GM23338 (cell line): ENCODE results near the gene ZNF697. TPM values are rescaled to one million over a fixed set of nuclear protein-coding genes. Genes with fewer than 3 reads are reported as not detected.

ENCODE experiments used
- ATAC-seq: fragments of 200-7000 bp; cut with Tn5 transposase; 3 replicates; pipeline ENCODE4 v1.9.1; 2020
- DNase-seq: peaks from one replicate; pipeline ENCODE4 v3.0.0-alpha.2; 2015; ENCODE audit warnings: low spot score
- H2AFZ ChIP-seq: fragments of 200-600 bp; sonication (generic); 2 replicates; pipeline ENCODE4 v1.8.0; 2016; ENCODE audit warnings: antibody characterized with exemption, mild to moderate bottlenecking, moderate library complexity
- H3F3A ChIP-seq: fragments of 200-600 bp; sonication (generic); replicated peaks from 2 replicates; pipeline ENCODE4 v1.8.0; 2017; ENCODE audit warnings: antibody characterized with exemption, mixed run types, low read depth
- H3K27ac ChIP-seq: fragments of 200-600 bp; sonication (generic); 2 replicates; pipeline ENCODE4 v1.6.1; 2016; ENCODE audit warnings: low read depth
- H3K27me3 ChIP-seq: fragments of 200-600 bp; sonication (generic); 2 replicates; pipeline ENCODE4 v1.8.0; 2016; ENCODE audit warnings: mild to moderate bottlenecking, mixed run types, moderate library complexity; ENCODE audit not compliant: insufficient read depth
- H3K36me3 ChIP-seq: fragments of 200-600 bp; sonication (generic); 2 replicates; pipeline ENCODE4 v1.8.0; 2016; ENCODE audit warnings: mild to moderate bottlenecking; ENCODE audit not compliant: insufficient read depth
- H3K4me1 ChIP-seq: fragments of 200-600 bp; sonication (generic); 2 replicates; pipeline ENCODE4 v1.8.0; 2016; ENCODE audit warnings: mild to moderate bottlenecking, moderate library complexity; ENCODE audit not compliant: insufficient read depth
- H3K4me2 ChIP-seq: fragments of 200-600 bp; sonication (generic); 2 replicates; pipeline ENCODE4 v1.7.1; 2017; ENCODE audit warnings: mixed run types
- H3K4me3 ChIP-seq: fragments of 200-600 bp; sonication (generic); 2 replicates; pipeline ENCODE4 v1.6.1; 2016; ENCODE audit warnings: mixed run types
- H3K79me2 ChIP-seq: fragments of 200-600 bp; sonication (generic); replicated peaks from 2 replicates; pipeline ENCODE4 v1.8.0; 2017; ENCODE audit warnings: mild to moderate bottlenecking; ENCODE audit not compliant: insufficient read depth
- H3K9me2 ChIP-seq: fragments of 200-600 bp; sonication (generic); 2 replicates; pipeline ENCODE4 v1.8.0; 2017; ENCODE audit not compliant: insufficient read depth
- H4K20me1 ChIP-seq: fragments of 200-600 bp; sonication (generic); replicated peaks from 2 replicates; pipeline ENCODE4 v1.8.0; 2017; ENCODE audit warnings: mild to moderate bottlenecking; ENCODE audit not compliant: insufficient read depth
- H3K27ac Mint-ChIP-seq: 2 replicates; pipeline ENCODE4 v1.8.0; 2020; ENCODE audit warnings: inconsistent platforms, mild to moderate bottlenecking, moderate library complexity, mixed read lengths
- H3K27me3 Mint-ChIP-seq: 3 replicates; pipeline ENCODE4 v1.8.0; 2022; ENCODE audit warnings: low read depth, mild to moderate bottlenecking, moderate library complexity, mixed read lengths, inconsistent platforms; ENCODE audit not compliant: insufficient read depth, poor library complexity
- H3K36me3 Mint-ChIP-seq: 3 replicates; pipeline ENCODE4 v1.8.0; 2021; ENCODE audit warnings: low read depth, mild to moderate bottlenecking, inconsistent platforms, moderate library complexity, mixed read lengths
- H3K4me1 Mint-ChIP-seq: 3 replicates; pipeline ENCODE4 v1.8.0; 2020; ENCODE audit warnings: mild to moderate bottlenecking, inconsistent platforms, mixed read lengths
- H3K4me3 Mint-ChIP-seq: 3 replicates; pipeline ENCODE4 v1.8.0; 2021; ENCODE audit warnings: moderate library complexity, mild to moderate bottlenecking, inconsistent platforms, mixed read lengths
- H3K9me3 Mint-ChIP-seq: 3 replicates; pipeline ENCODE4 v1.8.0; 2020; ENCODE audit warnings: moderate library complexity, mild to moderate bottlenecking, inconsistent platforms, mixed read lengths
- CREB1 ChIP-seq: fragments of 250-450 bp; sonication (Bioruptor Pico); IDR thresholded peaks from 2 replicates; pipeline ENCODE4 v1.5.0; 2020; ENCODE audit warnings: low read depth, mild to moderate bottlenecking, moderate library complexity
- EZH2 ChIP-seq: fragments of 200-600 bp; sonication (generic); IDR thresholded peaks from one replicate; pipeline ENCODE4 v1.8.0; 2017; ENCODE audit warnings: antibody characterized with exemption, mild to moderate bottlenecking, low read depth; ENCODE audit not compliant: unreplicated experiment
- EZH2phosphoT487 ChIP-seq: fragments of 200-600 bp; sonication (generic); IDR thresholded peaks from one replicate; pipeline ENCODE4 v1.8.1; 2018; ENCODE audit warnings: antibody characterized with exemption; ENCODE audit not compliant: unreplicated experiment
- JUNB ChIP-seq: IDR thresholded peaks from one replicate; pipeline ENCODE4 v1.6.1; 2016; ENCODE audit warnings: antibody characterized with exemption; ENCODE audit not compliant: unreplicated experiment
- NANOG ChIP-seq: IDR thresholded peaks from 2 replicates; pipeline ENCODE4 v1.6.1; 2016; ENCODE audit warnings: antibody characterized with exemption, borderline replicate concordance
- POLR2AphosphoS5 ChIP-seq: IDR thresholded peaks from 2 replicates; pipeline ENCODE4 v1.6.1; 2016; ENCODE audit warnings: antibody characterized with exemption, low read depth
- STAT1 ChIP-seq: IDR thresholded peaks from one replicate; pipeline ENCODE4 v1.6.1; 2016; ENCODE audit warnings: antibody characterized with exemption; ENCODE audit not compliant: unreplicated experiment
- ZNF114 ChIP-seq: fragments of 250-450 bp; sonication (Bioruptor Pico); IDR thresholded peaks from 2 replicates; pipeline ENCODE4 v1.5.0; 2020; ENCODE audit warnings: mild to moderate bottlenecking, moderate library complexity
- ZNF331 ChIP-seq: fragments of 250-450 bp; sonication (Bioruptor Pico); IDR thresholded peaks from 2 replicates; pipeline ENCODE4 v1.5.0; 2020; ENCODE audit warnings: low read depth, mild to moderate bottlenecking, moderate library complexity
- polyA plus RNA-seq: library from polyadenylated mRNA; unstranded; fragments of >200 nt; fragmentation: Nextera tagmentation; extraction: Ambion mirVana; gene quantifications from 2 replicates; pipeline ENCODE4 v1.2.1, GENCODE V29; 2016
- total RNA-seq: library from RNA; depleted of rRNA; stranded (reverse); fragments of >200 nt; shearing (Covaris generic); gene quantifications from 2 replicates; pipeline ENCODE4 v1.2.3, GENCODE V29; 2014
- TF ChIP-seq, protein P1 (sequence below): IDR thresholded peaks from one replicate; pipeline ENCODE4 v1.6.1; 2018; ENCODE audit warnings: antibody characterized with exemption; ENCODE audit not compliant: unreplicated experiment
- TF ChIP-seq, protein P2 (sequence below), 2 experiments: fragments of 200-600 bp in 1 of 2; sonication (generic) in 1 of 2; conservative IDR thresholded peaks; 2 replicates each; pipeline versions ENCODE4 v1.5.1 to v1.6.1; 2016 to 2017; ENCODE audit warnings: antibody characterized with exemption in 2 of 2, low read depth in 2 of 2, mild to moderate bottlenecking in 2 of 2, moderate library complexity in 1 of 2
- TF ChIP-seq, protein P3 (sequence below): fragments of 250-450 bp; sonication (Bioruptor Pico); IDR thresholded peaks from 2 replicates; pipeline ENCODE4 v1.5.0; 2020; ENCODE audit warnings: mild to moderate bottlenecking, moderate library complexity
- TF ChIP-seq, protein P4 (sequence below): IDR thresholded peaks from 2 replicates; pipeline ENCODE4 v1.6.1; 2016; ENCODE audit warnings: antibody characterized with exemption

Gene ZNF697
- total and polyA plus RNA-seq, 2 experiments from 2014 or later = 5.4 to 32.0 TPM

DNA sequence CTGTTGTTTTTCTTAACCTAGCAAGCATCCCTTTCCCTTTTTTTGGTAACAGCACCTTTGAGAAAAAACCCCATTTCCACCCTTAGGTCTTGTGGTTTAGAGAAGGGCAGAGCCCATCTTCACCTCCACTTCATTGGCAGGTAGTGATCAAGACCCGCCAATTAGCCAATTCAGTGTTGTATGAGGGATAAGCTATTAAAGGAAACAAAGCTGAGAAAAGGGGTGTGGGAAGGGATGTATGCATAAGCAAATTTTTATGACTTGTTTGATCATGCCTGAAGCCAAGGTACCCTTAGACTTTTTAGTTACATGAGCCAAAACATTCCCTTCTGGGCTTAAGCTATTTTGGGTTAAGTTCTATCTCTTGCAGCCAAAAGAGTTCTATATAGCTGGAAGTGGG, 3.6 kb upstream of the ZNF697 start:
- Histone ChIP-seq H3K4me1 (peaks cover 18% of the 10 kb centered on the region), H2AFZ (no peak overlapping the region)
- H3K27me3 Mint-ChIP-seq = peaks cover 16% of the 10 kb centered on the region

More for the DNA sequence above, 3.6 kb upstream of the ZNF697 start:
- Histone ChIP-seq H3F3A (0 out of 2 replicates have a peak, but pooled peaks cover 4% of the 10 kb centered on the region), H3K4me2 (no peak overlapping the region), H3K27me3 (no peaks in the 10 kb centered on the region), H3K9me2 (0 out of 2 replicates have a peak, but pooled peaks cover 3% of the 10 kb centered on the region), H3K27ac (no peak overlapping the region), H3K4me3 (no peak overlapping the region), H3K36me3 (no peaks in the 10 kb centered on the region), H3K79me2 (peaks cover 5% of the 10 kb centered on the region), H4K20me1 (no peaks in the 10 kb centered on the region)
- TF ChIP-seq, protein P1, sequence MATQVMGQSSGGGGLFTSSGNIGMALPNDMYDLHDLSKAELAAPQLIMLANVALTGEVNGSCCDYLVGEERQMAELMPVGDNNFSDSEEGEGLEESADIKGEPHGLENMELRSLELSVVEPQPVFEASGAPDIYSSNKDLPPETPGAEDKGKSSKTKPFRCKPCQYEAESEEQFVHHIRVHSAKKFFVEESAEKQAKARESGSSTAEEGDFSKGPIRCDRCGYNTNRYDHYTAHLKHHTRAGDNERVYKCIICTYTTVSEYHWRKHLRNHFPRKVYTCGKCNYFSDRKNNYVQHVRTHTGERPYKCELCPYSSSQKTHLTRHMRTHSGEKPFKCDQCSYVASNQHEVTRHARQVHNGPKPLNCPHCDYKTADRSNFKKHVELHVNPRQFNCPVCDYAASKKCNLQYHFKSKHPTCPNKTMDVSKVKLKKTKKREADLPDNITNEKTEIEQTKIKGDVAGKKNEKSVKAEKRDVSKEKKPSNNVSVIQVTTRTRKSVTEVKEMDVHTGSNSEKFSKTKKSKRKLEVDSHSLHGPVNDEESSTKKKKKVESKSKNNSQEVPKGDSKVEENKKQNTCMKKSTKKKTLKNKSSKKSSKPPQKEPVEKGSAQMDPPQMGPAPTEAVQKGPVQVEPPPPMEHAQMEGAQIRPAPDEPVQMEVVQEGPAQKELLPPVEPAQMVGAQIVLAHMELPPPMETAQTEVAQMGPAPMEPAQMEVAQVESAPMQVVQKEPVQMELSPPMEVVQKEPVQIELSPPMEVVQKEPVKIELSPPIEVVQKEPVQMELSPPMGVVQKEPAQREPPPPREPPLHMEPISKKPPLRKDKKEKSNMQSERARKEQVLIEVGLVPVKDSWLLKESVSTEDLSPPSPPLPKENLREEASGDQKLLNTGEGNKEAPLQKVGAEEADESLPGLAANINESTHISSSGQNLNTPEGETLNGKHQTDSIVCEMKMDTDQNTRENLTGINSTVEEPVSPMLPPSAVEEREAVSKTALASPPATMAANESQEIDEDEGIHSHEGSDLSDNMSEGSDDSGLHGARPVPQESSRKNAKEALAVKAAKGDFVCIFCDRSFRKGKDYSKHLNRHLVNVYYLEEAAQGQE = no peak
- TF ChIP-seq ZNF114 (CRISPR knock-in tag) (no peak), EZH2 (no peak), CREB1 (CRISPR knock-in tag) (no peak), JUNB (no peak), ZNF331 (CRISPR knock-in tag) (no peak), POLR2AphosphoS5 (no peak), NANOG (no peak), EZH2phosphoT487 (no peak), STAT1 (no peak)
- TF ChIP-seq, protein P2, sequence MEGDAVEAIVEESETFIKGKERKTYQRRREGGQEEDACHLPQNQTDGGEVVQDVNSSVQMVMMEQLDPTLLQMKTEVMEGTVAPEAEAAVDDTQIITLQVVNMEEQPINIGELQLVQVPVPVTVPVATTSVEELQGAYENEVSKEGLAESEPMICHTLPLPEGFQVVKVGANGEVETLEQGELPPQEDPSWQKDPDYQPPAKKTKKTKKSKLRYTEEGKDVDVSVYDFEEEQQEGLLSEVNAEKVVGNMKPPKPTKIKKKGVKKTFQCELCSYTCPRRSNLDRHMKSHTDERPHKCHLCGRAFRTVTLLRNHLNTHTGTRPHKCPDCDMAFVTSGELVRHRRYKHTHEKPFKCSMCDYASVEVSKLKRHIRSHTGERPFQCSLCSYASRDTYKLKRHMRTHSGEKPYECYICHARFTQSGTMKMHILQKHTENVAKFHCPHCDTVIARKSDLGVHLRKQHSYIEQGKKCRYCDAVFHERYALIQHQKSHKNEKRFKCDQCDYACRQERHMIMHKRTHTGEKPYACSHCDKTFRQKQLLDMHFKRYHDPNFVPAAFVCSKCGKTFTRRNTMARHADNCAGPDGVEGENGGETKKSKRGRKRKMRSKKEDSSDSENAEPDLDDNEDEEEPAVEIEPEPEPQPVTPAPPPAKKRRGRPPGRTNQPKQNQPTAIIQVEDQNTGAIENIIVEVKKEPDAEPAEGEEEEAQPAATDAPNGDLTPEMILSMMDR (conservative IDR thresholded peaks at IDR 0.05; ENCODE audit: low read depth in 2 of 2) = no peak
- TF ChIP-seq, protein P3, sequence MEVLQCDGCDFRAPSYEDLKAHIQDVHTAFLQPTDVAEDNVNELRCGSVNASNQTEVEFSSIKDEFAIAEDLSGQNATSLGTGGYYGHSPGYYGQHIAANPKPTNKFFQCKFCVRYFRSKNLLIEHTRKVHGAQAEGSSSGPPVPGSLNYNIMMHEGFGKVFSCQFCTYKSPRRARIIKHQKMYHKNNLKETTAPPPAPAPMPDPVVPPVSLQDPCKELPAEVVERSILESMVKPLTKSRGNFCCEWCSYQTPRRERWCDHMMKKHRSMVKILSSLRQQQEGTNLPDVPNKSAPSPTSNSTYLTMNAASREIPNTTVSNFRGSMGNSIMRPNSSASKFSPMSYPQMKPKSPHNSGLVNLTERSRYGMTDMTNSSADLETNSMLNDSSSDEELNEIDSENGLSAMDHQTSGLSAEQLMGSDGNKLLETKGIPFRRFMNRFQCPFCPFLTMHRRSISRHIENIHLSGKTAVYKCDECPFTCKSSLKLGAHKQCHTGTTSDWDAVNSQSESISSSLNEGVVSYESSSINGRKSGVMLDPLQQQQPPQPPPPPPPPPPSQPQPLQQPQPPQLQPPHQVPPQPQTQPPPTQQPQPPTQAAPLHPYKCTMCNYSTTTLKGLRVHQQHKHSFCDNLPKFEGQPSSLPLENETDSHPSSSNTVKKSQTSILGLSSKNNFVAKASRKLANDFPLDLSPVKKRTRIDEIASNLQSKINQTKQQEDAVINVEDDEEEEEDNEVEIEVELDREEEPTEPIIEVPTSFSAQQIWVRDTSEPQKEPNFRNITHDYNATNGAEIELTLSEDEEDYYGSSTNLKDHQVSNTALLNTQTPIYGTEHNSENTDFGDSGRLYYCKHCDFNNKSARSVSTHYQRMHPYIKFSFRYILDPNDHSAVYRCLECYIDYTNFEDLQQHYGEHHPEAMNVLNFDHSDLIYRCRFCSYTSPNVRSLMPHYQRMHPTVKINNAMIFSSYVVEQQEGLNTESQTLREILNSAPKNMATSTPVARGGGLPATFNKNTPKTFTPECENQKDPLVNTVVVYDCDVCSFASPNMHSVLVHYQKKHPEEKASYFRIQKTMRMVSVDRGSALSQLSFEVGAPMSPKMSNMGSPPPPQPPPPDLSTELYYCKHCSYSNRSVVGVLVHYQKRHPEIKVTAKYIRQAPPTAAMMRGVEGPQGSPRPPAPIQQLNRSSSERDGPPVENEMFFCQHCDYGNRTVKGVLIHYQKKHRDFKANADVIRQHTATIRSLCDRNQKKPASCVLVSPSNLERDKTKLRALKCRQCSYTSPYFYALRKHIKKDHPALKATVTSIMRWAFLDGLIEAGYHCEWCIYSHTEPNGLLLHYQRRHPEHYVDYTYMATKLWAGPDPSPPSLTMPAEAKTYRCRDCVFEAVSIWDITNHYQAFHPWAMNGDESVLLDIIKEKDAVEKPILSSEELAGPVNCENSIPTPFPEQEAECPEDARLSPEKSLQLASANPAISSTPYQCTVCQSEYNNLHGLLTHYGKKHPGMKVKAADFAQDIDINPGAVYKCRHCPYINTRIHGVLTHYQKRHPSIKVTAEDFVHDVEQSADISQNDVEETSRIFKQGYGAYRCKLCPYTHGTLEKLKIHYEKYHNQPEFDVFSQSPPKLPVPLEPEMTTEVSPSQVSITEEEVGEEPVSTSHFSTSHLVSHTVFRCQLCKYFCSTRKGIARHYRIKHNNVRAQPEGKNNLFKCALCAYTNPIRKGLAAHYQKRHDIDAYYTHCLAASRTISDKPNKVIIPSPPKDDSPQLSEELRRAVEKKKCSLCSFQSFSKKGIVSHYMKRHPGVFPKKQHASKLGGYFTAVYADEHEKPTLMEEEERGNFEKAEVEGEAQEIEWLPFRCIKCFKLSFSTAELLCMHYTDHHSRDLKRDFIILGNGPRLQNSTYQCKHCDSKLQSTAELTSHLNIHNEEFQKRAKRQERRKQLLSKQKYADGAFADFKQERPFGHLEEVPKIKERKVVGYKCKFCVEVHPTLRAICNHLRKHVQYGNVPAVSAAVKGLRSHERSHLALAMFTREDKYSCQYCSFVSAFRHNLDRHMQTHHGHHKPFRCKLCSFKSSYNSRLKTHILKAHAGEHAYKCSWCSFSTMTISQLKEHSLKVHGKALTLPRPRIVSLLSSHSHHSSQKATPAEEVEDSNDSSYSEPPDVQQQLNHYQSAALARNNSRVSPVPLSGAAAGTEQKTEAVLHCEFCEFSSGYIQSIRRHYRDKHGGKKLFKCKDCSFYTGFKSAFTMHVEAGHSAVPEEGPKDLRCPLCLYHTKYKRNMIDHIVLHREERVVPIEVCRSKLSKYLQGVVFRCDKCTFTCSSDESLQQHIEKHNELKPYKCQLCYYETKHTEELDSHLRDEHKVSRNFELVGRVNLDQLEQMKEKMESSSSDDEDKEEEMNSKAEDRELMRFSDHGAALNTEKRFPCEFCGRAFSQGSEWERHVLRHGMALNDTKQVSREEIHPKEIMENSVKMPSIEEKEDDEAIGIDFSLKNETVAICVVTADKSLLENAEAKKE (CRISPR knock-in tag) = no peak
- TF ChIP-seq, protein P4, sequence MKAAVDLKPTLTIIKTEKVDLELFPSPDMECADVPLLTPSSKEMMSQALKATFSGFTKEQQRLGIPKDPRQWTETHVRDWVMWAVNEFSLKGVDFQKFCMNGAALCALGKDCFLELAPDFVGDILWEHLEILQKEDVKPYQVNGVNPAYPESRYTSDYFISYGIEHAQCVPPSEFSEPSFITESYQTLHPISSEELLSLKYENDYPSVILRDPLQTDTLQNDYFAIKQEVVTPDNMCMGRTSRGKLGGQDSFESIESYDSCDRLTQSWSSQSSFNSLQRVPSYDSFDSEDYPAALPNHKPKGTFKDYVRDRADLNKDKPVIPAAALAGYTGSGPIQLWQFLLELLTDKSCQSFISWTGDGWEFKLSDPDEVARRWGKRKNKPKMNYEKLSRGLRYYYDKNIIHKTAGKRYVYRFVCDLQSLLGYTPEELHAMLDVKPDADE = no peak
- Mint-ChIP-seq H3K27ac (no peak overlapping the region), H3K9me3 (no peaks in the 10 kb centered on the region), H3K4me3 (no peak overlapping the region), H3K36me3 (no peaks in the 10 kb centered on the region; the same call in 2 of the 3 replicates), H3K4me1 (peaks cover 35% of the 10 kb centered on the region)
- ATAC-seq (no peak), DNase-seq (no peak)
